Ramos (cell line): ENCODE data around the gene NEK7.
"Not testable (repeated sequence)": the region's sequence is repeated elsewhere in the genome, so short reads cannot be mapped to it uniquely, and the experiment has no call there.

Experiments used
- in situ Hi-C: fragments of 300-500 bp; cut with MboI; formaldehyde crosslinking; loops from one replicate; pipeline ENCODE4 v1.14.3; 2022; ENCODE audit warnings: low sequenced_read_pairs; ENCODE audit not compliant: unreplicated experiment

The NEK7 gene

GRCh38 chr1:198273748-198274295 is 117.0 kb downstream of the NEK7 start:
- in situ Hi-C loops: no loop called here

GRCh38 chr1:198275597-198275996 is 118.8 kb downstream of the NEK7 start:
- in situ Hi-C loops: no loop called here

- in situ Hi-C loops: no loop called here
Observed at GRCh38 chr1:198276241-198276640, 119.4 kb downstream of the NEK7 start.

- in situ Hi-C loops: no loop called here
Observed at GRCh38 chr1:198278943-198279342, 122.1 kb downstream of the NEK7 start.

- in situ Hi-C loops: no loop called here
Observed at GRCh38 chr1:198280080-198280479, 123.3 kb downstream of the NEK7 start.

GRCh38 chr1:198281911-198282310 is 125.1 kb downstream of the NEK7 start:
- in situ Hi-C loops: no loop called here

- in situ Hi-C loops: no loop called here
Observed at GRCh38 chr1:198283222-198283621, 126.4 kb downstream of the NEK7 start.

- in situ Hi-C loops: no loop called here
Observed at GRCh38 chr1:198287916-198288315, 131.1 kb downstream of the NEK7 start.

GRCh38 chr1:198290089-198290683 is 133.4 kb downstream of the NEK7 start:
- in situ Hi-C loops: no loop called here

- in situ Hi-C loops: no loop called here
Observed at GRCh38 chr1:198291036-198291435, 134.2 kb downstream of the NEK7 start.

GRCh38 chr1:198291924-198292323 is 135.1 kb downstream of the NEK7 start:
- in situ Hi-C loops: no loop called here

GRCh38 chr1:198295225-198295624 is 138.4 kb downstream of the NEK7 start:
- in situ Hi-C loops: no loop called here

GRCh38 chr1:198295971-198296370 is 139.2 kb downstream of the NEK7 start:
- in situ Hi-C loops: no loop called here

- in situ Hi-C loops: no loop called here
Observed at GRCh38 chr1:198297281-198297680, 140.5 kb downstream of the NEK7 start.

GRCh38 chr1:198298640-198299039 is 141.8 kb downstream of the NEK7 start:
- in situ Hi-C loops: no loop called here

GRCh38 chr1:198300451-198300850 is 143.7 kb downstream of the NEK7 start:
- in situ Hi-C loops: no loop called here

GRCh38 chr1:198304431-198304830 is 147.6 kb downstream of the NEK7 start:
- in situ Hi-C loops: no loop called here

- in situ Hi-C loops: not testable (repeated sequence)
Observed at GRCh38 chr1:198314817-198315216, 158.0 kb downstream of the NEK7 start.

- in situ Hi-C loops: not testable (repeated sequence)
Observed at GRCh38 chr1:198315331-198315730, 158.5 kb downstream of the NEK7 start.

GRCh38 chr1:198316546-198317100 is 159.8 kb downstream of the NEK7 start:
- in situ Hi-C loops: no loop called here

- in situ Hi-C loops: no loop called here
Observed at GRCh38 chr1:198318085-198318484, 161.3 kb downstream of the NEK7 start.

- in situ Hi-C loops: no loop called here
Observed at GRCh38 chr1:198320759-198321158, 164.0 kb downstream of the NEK7 start.
